SK-N-SH (cell line): ENCODE results near the gene FBXO10.
"Not testable (repeated sequence)": the region's sequence is repeated elsewhere in the genome, so short reads cannot be mapped to it uniquely, and the experiment has no call there.

ENCODE experiments used
- CTCF ChIP-seq: fragments of 200-600 bp; sonication (generic); IDR thresholded peaks from 2 replicates; pipeline ENCODE4 v1.6.1; 2017; ENCODE audit warnings: antibody characterized with exemption, mild to moderate bottlenecking, moderate library complexity
- NRF1 ChIP-seq: IDR thresholded peaks from 2 replicates; pipeline ENCODE4 v1.6.1; 2012; ENCODE audit warnings: low read depth, mild to moderate bottlenecking, low read length
- POLR2AphosphoS5 ChIP-seq: IDR thresholded peaks from 2 replicates; pipeline ENCODE4 v1.6.1; 2012; ENCODE audit warnings: low read depth, low read length
- RCOR1 ChIP-seq: fragments of 150-350 bp; IDR thresholded peaks from 2 replicates; pipeline ENCODE4 v1.6.1; 2017; ENCODE audit warnings: antibody characterized with exemption, low read length
- RFX5 ChIP-seq: IDR thresholded peaks from 2 replicates; pipeline ENCODE4 v1.6.1; 2012; ENCODE audit warnings: mild to moderate bottlenecking, improper control_type of control experiment, low read length
- SIN3A ChIP-seq: IDR thresholded peaks from 2 replicates; pipeline ENCODE4 v1.6.1; 2012; ENCODE audit warnings: low read depth, mild to moderate bottlenecking, low read length, moderate library complexity, borderline replicate concordance
- SMC3 ChIP-seq: IDR thresholded peaks from 2 replicates; pipeline ENCODE4 v1.6.1; 2012; ENCODE audit warnings: low read depth, low read length, improper control_type of control experiment
- USF1 ChIP-seq: IDR thresholded peaks from 2 replicates; pipeline ENCODE4 v1.4.0; 2012; ENCODE audit warnings: low read depth, borderline replicate concordance

GRCh38 chr9:37477987-37478619 is 98.1 kb downstream of the FBXO10 start:
- not testable (repeated sequence) for TF ChIP-seq USF1, CTCF, RCOR1, NRF1, RFX5, SIN3A, SMC3, POLR2AphosphoS5
